ENCODE measurements around the gene FOXF2. TPM values are rescaled to one million over a fixed set of nuclear protein-coding genes. Genes with fewer than 3 reads are reported as not detected.

Gene FOXF2
- total and polyA plus RNA-seq, 2 donors (not counting 3 experiments of a cell fraction or from before 2014, with no cell fraction given) = not detected

GRCh38 chr6:1376653-1377052, 12.7 kb upstream of the FOXF2 start:
- DNase-seq (ENCODE audit: low read depth, low spot score) (no peak), FAIRE-seq (no peak)
- no TSS peak for BruUV-seq (replicated peaks)
- TF ChIP-seq POLR2A (IDR thresholded peaks at IDR 0.05; ENCODE audit: low read depth, low read length) = no peak
- no peak for TF ChIP-seq JUN (IDR thresholded peaks at IDR 0.05; ENCODE audit: borderline replicate concordance, insufficient read depth, insufficient read length, low read depth)
- no peak for TF ChIP-seq FOS (IDR thresholded peaks at IDR 0.05; ENCODE audit: borderline replicate concordance, insufficient read depth, low read length)
- intact Hi-C loops (cut with micrococcal nuclease) (no loop called here), dilution Hi-C loops (cut with MboI; ENCODE audit: extremely low pct_ligation_motif_present, low sequenced_read_pairs) (no loop called here)
- no peak overlapping the region for H2AFZ ChIP-seq (ENCODE audit: low read depth, low read length)
- H3K4me1 ChIP-seq (ENCODE audit: control insufficient read depth, extremely low read depth, insufficient read depth, low read length) = no peaks in the 10 kb centered on the region
- CTCF ChIA-PET = no interaction called here
- H3K9me3 ChIP-seq (replicated peaks; ENCODE audit: control insufficient read depth, insufficient read depth, low read length) = no peaks in the 10 kb centered on the region
- POLR2A ChIA-PET = no interaction called here
- no peaks in the 10 kb centered on the region for H4K20me1 ChIP-seq (replicated peaks; ENCODE audit: control insufficient read depth, extremely low read depth, insufficient read depth, low read length)
- no peaks in the 10 kb centered on the region for H3K36me3 ChIP-seq (ENCODE audit: control insufficient read depth in 2 of 2, extremely low read depth in 1 of 2, insufficient read depth in 2 of 2, low read length in 2 of 2)
- no peak overlapping the region for H3K9ac ChIP-seq (replicated peaks; ENCODE audit: extremely low read depth, insufficient read depth, low read length)
- no peak overlapping the region for H3K27ac ChIP-seq (ENCODE audit: insufficient read depth, low read depth, low read length)
- H3K79me2 ChIP-seq (ENCODE audit: control insufficient read depth, insufficient read depth, low read length) = no peaks in the 10 kb centered on the region
- H3K4me3 ChIP-seq (replicated peaks in 1 of 3; ENCODE audit: insufficient read depth in 1 of 3, low read depth in 1 of 3, low read length in 3 of 3) = no peak overlapping the region
- no peaks in the 10 kb centered on the region for H3K9me1 ChIP-seq (replicated peaks; ENCODE audit: control insufficient read depth, extremely low read depth, insufficient read depth, low read length)
- no peak overlapping the region for H3K4me2 ChIP-seq (ENCODE audit: insufficient read depth, low read length)
- peaks cover 59 to 76% of the 10 kb centered on the region in 2 experiments for H3K27me3 ChIP-seq (ENCODE audit: control insufficient read depth in 2 of 2, insufficient read depth in 2 of 2, low read length in 2 of 2)

GRCh38 chr6:1377526-1377925, 11.8 kb upstream of the FOXF2 start:
- Histone ChIP-seq H3K4me2 (ENCODE audit: insufficient read depth, low read length) (no peak overlapping the region), H3K79me2 (ENCODE audit: control insufficient read depth, insufficient read depth, low read length) (no peaks in the 10 kb centered on the region), H3K9ac (replicated peaks; ENCODE audit: extremely low read depth, insufficient read depth, low read length) (no peak overlapping the region), H4K20me1 (replicated peaks; ENCODE audit: control insufficient read depth, extremely low read depth, insufficient read depth, low read length) (no peaks in the 10 kb centered on the region), H3K9me1 (replicated peaks; ENCODE audit: control insufficient read depth, extremely low read depth, insufficient read depth, low read length) (no peaks in the 10 kb centered on the region), H3K4me1 (ENCODE audit: control insufficient read depth, extremely low read depth, insufficient read depth, low read length) (no peaks in the 10 kb centered on the region), H3K27ac (ENCODE audit: insufficient read depth, low read depth, low read length) (no peak overlapping the region), H3K9me3 (replicated peaks; ENCODE audit: control insufficient read depth, insufficient read depth, low read length) (no peaks in the 10 kb centered on the region), H3K36me3 (ENCODE audit: control insufficient read depth in 2 of 2, extremely low read depth in 1 of 2, insufficient read depth in 2 of 2, low read length in 2 of 2) (no peaks in the 10 kb centered on the region), H3K4me3 (replicated peaks in 1 of 3; ENCODE audit: insufficient read depth in 1 of 3, low read depth in 1 of 3, low read length in 3 of 3) (no peak overlapping the region), H2AFZ (ENCODE audit: low read depth, low read length) (no peak overlapping the region), H3K27me3 (ENCODE audit: control insufficient read depth in 2 of 2, insufficient read depth in 2 of 2, low read length in 2 of 2) (peaks cover 60 to 79% of the 10 kb centered on the region in 2 experiments)
- dilution Hi-C loops (cut with MboI; ENCODE audit: extremely low pct_ligation_motif_present, low sequenced_read_pairs) (no loop called here), intact Hi-C loops (cut with micrococcal nuclease) (no loop called here)
- FAIRE-seq = no peak
- no TSS peak for BruUV-seq (replicated peaks)
- no peak for DNase-seq (ENCODE audit: low read depth, low spot score)
- TF ChIP-seq POLR2A (IDR thresholded peaks at IDR 0.05; ENCODE audit: low read depth, low read length) (no peak), MAX (IDR thresholded peaks at IDR 0.05; ENCODE audit: insufficient read depth, insufficient read length) (no peak), GATA2 (IDR thresholded peaks at IDR 0.05; ENCODE audit: insufficient read depth, insufficient read length, low read depth, low read length) (no peak), EZH2 (IDR thresholded peaks at IDR 0.05; ENCODE audit: borderline replicate concordance, low read depth, low read length, severe bottlenecking) (no peak), MYC (IDR thresholded peaks at IDR 0.05; ENCODE audit: low read depth, low read length) (no peak), POLR2AphosphoS5 (IDR thresholded peaks at IDR 0.05; ENCODE audit: insufficient read depth, low read depth, low read length) (no peak), FOS (IDR thresholded peaks at IDR 0.05; ENCODE audit: borderline replicate concordance, insufficient read depth, low read length) (no peak), CTCF (IDR thresholded peaks at IDR 0.05; ENCODE audit: extremely low read depth in 1 of 2, insufficient read depth in 1 of 2, low read depth in 1 of 2, low read length in 2 of 2) (no peak), JUN (IDR thresholded peaks at IDR 0.05; ENCODE audit: borderline replicate concordance, insufficient read depth, insufficient read length, low read depth) (no peak)
- POLR2A ChIA-PET = no interaction called here
- CTCF ChIA-PET = no interaction called here
